Measurements from ENCODE around the gene CCDC154. TPM values are rescaled to one million over a fixed set of nuclear protein-coding genes. Genes with fewer than 3 reads are reported as not detected.

Gene CCDC154
- total and polyA plus RNA-seq, 2 experiments from 2014 or later, result 0.31 TPM; not detected in 1

DNA sequence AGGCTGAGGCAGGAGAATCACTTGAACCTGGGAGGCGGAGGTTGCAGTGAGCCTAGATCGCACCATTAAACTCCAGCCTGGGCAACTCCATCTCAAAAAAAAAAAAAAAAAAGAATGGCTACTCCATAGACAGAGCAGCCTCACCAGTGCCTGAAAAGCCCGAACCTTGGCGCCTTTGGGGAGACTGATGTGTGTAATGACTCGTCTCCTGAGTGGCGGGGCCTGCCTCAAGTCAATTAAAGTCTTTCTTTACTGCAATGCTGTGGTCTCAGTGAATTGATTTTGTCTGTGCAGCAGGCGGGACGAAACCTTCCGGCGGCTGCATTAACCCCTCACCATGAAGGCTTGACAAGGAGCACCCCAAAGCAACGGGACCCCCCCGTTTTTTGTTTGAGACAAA, 20.3 kb downstream of the CCDC154 start (continued):
- TF ChIP-seq, protein P1, sequence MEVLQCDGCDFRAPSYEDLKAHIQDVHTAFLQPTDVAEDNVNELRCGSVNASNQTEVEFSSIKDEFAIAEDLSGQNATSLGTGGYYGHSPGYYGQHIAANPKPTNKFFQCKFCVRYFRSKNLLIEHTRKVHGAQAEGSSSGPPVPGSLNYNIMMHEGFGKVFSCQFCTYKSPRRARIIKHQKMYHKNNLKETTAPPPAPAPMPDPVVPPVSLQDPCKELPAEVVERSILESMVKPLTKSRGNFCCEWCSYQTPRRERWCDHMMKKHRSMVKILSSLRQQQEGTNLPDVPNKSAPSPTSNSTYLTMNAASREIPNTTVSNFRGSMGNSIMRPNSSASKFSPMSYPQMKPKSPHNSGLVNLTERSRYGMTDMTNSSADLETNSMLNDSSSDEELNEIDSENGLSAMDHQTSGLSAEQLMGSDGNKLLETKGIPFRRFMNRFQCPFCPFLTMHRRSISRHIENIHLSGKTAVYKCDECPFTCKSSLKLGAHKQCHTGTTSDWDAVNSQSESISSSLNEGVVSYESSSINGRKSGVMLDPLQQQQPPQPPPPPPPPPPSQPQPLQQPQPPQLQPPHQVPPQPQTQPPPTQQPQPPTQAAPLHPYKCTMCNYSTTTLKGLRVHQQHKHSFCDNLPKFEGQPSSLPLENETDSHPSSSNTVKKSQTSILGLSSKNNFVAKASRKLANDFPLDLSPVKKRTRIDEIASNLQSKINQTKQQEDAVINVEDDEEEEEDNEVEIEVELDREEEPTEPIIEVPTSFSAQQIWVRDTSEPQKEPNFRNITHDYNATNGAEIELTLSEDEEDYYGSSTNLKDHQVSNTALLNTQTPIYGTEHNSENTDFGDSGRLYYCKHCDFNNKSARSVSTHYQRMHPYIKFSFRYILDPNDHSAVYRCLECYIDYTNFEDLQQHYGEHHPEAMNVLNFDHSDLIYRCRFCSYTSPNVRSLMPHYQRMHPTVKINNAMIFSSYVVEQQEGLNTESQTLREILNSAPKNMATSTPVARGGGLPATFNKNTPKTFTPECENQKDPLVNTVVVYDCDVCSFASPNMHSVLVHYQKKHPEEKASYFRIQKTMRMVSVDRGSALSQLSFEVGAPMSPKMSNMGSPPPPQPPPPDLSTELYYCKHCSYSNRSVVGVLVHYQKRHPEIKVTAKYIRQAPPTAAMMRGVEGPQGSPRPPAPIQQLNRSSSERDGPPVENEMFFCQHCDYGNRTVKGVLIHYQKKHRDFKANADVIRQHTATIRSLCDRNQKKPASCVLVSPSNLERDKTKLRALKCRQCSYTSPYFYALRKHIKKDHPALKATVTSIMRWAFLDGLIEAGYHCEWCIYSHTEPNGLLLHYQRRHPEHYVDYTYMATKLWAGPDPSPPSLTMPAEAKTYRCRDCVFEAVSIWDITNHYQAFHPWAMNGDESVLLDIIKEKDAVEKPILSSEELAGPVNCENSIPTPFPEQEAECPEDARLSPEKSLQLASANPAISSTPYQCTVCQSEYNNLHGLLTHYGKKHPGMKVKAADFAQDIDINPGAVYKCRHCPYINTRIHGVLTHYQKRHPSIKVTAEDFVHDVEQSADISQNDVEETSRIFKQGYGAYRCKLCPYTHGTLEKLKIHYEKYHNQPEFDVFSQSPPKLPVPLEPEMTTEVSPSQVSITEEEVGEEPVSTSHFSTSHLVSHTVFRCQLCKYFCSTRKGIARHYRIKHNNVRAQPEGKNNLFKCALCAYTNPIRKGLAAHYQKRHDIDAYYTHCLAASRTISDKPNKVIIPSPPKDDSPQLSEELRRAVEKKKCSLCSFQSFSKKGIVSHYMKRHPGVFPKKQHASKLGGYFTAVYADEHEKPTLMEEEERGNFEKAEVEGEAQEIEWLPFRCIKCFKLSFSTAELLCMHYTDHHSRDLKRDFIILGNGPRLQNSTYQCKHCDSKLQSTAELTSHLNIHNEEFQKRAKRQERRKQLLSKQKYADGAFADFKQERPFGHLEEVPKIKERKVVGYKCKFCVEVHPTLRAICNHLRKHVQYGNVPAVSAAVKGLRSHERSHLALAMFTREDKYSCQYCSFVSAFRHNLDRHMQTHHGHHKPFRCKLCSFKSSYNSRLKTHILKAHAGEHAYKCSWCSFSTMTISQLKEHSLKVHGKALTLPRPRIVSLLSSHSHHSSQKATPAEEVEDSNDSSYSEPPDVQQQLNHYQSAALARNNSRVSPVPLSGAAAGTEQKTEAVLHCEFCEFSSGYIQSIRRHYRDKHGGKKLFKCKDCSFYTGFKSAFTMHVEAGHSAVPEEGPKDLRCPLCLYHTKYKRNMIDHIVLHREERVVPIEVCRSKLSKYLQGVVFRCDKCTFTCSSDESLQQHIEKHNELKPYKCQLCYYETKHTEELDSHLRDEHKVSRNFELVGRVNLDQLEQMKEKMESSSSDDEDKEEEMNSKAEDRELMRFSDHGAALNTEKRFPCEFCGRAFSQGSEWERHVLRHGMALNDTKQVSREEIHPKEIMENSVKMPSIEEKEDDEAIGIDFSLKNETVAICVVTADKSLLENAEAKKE (CRISPR knock-in tag; IDR thresholded peaks at IDR 0.05), result no peak
- no peak for TF ChIP-seq EZH2 (IDR thresholded peaks at IDR 0.05; ENCODE audit: low read depth, unreplicated experiment)

DNA sequence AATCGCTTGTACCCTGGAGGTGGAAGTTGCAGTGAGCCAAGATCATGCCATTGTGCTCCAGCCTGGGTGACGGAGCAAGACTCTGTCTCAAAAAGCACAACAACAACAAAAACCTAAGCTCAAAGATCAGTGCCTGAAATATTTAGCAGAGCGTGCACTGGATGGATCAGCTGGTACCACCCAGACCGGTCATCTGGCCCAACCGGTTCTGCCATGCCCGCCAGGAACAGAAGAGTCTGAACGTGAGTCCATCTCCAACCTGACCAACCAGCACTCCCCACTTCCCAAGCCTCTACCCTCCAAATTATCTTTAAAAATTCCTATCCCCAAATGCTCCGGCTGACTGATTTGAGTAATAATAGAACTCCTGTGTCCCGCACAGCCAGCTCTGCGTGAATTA, 22.3 kb downstream of the CCDC154 start:
- H3K27ac Mint-ChIP-seq, result no peak overlapping the region
- DNase-seq (ENCODE audit: low spot score) (no peak), ATAC-seq (no peak)
- no peaks in the 10 kb centered on the region for H3K27me3 ChIP-seq (ENCODE audit: insufficient read depth)
- H3K79me2 ChIP-seq (replicated peaks; ENCODE audit: insufficient read depth), result peaks cover 29% of the 10 kb centered on the region
- peaks cover 7% of the 10 kb centered on the region; the same call in 1 of the 2 replicates for H3K4me1 ChIP-seq (ENCODE audit: insufficient read depth)
- peaks cover 11% of the 10 kb centered on the region for H3K27me3 Mint-ChIP-seq (ENCODE audit: insufficient read depth, low read depth, poor library complexity)
- H4K20me1 ChIP-seq (replicated peaks; ENCODE audit: insufficient read depth), result no peaks in the 10 kb centered on the region; the same call in 1 of the 2 replicates
- peak overlapping the region; percentile 93 for H3K4me3 Mint-ChIP-seq
- H3K36me3 Mint-ChIP-seq (ENCODE audit: low read depth), result no peaks in the 10 kb centered on the region
- H3K36me3 ChIP-seq (ENCODE audit: insufficient read depth), result no peaks in the 10 kb centered on the region
- no peaks in the 10 kb centered on the region for H3K9me2 ChIP-seq (ENCODE audit: insufficient read depth)
- no peak overlapping the region for H3K4me3 ChIP-seq
- no peak overlapping the region for H3K27ac ChIP-seq (ENCODE audit: low read depth)
- no peaks in the 10 kb centered on the region for H3K9me3 Mint-ChIP-seq
- H2AFZ ChIP-seq, result no peak overlapping the region
- H3K4me2 ChIP-seq, result no peak overlapping the region
- H3F3A ChIP-seq (replicated peaks; ENCODE audit: low read depth), result 0 out of 2 replicates have a peak, but pooled peaks cover 4% of the 10 kb centered on the region
- 0 out of 3 replicates have a peak, but pooled peaks cover 2% of the 10 kb centered on the region for H3K4me1 Mint-ChIP-seq
- TF ChIP-seq ZNF331 (CRISPR knock-in tag; IDR thresholded peaks at IDR 0.05; ENCODE audit: low read depth), result no peak
- no peak for TF ChIP-seq EZH2 (IDR thresholded peaks at IDR 0.05; ENCODE audit: low read depth, unreplicated experiment)
- TF ChIP-seq NANOG (IDR thresholded peaks at IDR 0.05; ENCODE audit: borderline replicate concordance), result no peak
- TF ChIP-seq, protein P2, sequence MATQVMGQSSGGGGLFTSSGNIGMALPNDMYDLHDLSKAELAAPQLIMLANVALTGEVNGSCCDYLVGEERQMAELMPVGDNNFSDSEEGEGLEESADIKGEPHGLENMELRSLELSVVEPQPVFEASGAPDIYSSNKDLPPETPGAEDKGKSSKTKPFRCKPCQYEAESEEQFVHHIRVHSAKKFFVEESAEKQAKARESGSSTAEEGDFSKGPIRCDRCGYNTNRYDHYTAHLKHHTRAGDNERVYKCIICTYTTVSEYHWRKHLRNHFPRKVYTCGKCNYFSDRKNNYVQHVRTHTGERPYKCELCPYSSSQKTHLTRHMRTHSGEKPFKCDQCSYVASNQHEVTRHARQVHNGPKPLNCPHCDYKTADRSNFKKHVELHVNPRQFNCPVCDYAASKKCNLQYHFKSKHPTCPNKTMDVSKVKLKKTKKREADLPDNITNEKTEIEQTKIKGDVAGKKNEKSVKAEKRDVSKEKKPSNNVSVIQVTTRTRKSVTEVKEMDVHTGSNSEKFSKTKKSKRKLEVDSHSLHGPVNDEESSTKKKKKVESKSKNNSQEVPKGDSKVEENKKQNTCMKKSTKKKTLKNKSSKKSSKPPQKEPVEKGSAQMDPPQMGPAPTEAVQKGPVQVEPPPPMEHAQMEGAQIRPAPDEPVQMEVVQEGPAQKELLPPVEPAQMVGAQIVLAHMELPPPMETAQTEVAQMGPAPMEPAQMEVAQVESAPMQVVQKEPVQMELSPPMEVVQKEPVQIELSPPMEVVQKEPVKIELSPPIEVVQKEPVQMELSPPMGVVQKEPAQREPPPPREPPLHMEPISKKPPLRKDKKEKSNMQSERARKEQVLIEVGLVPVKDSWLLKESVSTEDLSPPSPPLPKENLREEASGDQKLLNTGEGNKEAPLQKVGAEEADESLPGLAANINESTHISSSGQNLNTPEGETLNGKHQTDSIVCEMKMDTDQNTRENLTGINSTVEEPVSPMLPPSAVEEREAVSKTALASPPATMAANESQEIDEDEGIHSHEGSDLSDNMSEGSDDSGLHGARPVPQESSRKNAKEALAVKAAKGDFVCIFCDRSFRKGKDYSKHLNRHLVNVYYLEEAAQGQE (IDR thresholded peaks at IDR 0.05; ENCODE audit: unreplicated experiment), result no peak
- TF ChIP-seq, protein P3, sequence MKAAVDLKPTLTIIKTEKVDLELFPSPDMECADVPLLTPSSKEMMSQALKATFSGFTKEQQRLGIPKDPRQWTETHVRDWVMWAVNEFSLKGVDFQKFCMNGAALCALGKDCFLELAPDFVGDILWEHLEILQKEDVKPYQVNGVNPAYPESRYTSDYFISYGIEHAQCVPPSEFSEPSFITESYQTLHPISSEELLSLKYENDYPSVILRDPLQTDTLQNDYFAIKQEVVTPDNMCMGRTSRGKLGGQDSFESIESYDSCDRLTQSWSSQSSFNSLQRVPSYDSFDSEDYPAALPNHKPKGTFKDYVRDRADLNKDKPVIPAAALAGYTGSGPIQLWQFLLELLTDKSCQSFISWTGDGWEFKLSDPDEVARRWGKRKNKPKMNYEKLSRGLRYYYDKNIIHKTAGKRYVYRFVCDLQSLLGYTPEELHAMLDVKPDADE (IDR thresholded peaks at IDR 0.05), result no peak
- no peak for TF ChIP-seq JUNB (IDR thresholded peaks at IDR 0.05; ENCODE audit: unreplicated experiment)
- no peak for TF ChIP-seq STAT1 (IDR thresholded peaks at IDR 0.05; ENCODE audit: unreplicated experiment)
- TF ChIP-seq, protein P4, sequence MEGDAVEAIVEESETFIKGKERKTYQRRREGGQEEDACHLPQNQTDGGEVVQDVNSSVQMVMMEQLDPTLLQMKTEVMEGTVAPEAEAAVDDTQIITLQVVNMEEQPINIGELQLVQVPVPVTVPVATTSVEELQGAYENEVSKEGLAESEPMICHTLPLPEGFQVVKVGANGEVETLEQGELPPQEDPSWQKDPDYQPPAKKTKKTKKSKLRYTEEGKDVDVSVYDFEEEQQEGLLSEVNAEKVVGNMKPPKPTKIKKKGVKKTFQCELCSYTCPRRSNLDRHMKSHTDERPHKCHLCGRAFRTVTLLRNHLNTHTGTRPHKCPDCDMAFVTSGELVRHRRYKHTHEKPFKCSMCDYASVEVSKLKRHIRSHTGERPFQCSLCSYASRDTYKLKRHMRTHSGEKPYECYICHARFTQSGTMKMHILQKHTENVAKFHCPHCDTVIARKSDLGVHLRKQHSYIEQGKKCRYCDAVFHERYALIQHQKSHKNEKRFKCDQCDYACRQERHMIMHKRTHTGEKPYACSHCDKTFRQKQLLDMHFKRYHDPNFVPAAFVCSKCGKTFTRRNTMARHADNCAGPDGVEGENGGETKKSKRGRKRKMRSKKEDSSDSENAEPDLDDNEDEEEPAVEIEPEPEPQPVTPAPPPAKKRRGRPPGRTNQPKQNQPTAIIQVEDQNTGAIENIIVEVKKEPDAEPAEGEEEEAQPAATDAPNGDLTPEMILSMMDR (conservative IDR thresholded peaks at IDR 0.05; ENCODE audit: low read depth in 2 of 2), result no peak

All from GM23338 (cell line).